ENCODE measurements around the gene CRYBB1.
"Not testable (repeated sequence)": the region's sequence is repeated elsewhere in the genome, so short reads cannot be mapped to it uniquely, and the experiment has no call there.

The CRYBB1 gene

DNA sequence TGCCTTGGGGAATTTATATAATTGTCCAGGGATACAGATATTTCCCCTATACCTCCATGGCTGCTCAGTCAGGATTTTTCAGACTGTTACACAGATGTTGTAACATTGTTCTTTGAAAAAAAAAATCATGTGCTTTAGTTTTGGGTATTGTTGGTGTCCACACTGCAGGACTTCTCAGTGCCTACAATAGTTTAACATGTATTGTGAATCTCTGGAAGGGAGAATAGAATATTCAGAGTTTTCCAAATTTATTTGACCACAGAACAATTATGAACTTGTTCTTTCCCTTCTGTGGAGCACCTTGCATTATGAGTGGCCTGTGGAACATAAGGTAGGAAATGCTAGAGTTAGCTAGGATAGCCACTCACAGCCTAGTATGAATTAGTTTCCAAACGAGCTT, 18.5 kb upstream of the CRYBB1 start:
- DNase-seq (ENCODE audit: low read depth): no peak

GRCh38 chr22:26635117-26635516, 17.3 kb upstream of the CRYBB1 start:
- DNase-seq (ENCODE audit: low read depth): no peak

GRCh38 chr22:26634189-26634588, 16.4 kb upstream of the CRYBB1 start:
- no peak for DNase-seq (ENCODE audit: low read depth)

- no peak for DNase-seq (ENCODE audit: low read depth)
Measured at GRCh38 chr22:26632422-26633155, 14.8 kb upstream of the CRYBB1 start.

DNA sequence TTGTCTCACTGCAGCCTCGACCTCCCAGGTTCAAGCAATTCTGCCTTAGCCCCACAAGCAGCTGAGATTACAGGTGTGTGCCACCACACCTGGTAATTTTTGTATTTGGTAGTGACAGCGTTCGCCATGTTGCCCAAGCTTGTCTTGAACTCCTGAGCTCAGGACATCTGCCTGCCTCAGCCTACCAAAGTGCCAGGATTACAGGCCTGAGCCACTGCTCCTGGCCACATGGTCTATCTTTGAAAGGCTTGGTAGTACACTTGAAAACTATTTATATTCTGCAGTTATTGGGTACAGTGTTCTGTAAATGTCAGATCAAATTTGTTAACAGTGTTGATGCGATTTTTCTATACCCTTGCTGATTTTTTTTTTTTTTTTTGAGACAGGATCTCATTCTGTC, 13.5 kb upstream of the CRYBB1 start:
- no peak for DNase-seq (ENCODE audit: low read depth)

GRCh38 chr22:26629988-26630761, 12.3 kb upstream of the CRYBB1 start:
- DNase-seq (ENCODE audit: low read depth): no peak

DNA sequence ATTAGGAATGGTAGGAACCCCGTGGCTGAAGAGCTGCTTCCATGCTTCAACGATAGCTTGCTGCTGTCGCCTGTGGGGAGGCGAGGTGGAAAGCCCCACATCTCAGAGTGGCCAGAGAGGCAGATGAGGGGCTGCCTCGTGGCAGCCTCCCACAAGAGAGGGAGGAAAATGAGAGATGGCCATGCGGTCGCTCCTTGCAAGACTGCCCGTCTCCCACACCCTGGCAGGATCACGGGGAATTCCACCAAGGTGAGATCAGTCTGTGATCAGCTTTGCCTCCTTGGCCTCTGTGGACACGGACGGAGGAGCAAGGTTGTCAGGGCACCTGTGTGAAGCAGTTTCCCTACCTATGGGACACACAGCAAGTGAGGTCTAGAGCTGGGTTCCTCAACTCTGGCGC, 7.0 kb upstream of the CRYBB1 start:
- DNase-seq (ENCODE audit: low read depth): no peak

DNA sequence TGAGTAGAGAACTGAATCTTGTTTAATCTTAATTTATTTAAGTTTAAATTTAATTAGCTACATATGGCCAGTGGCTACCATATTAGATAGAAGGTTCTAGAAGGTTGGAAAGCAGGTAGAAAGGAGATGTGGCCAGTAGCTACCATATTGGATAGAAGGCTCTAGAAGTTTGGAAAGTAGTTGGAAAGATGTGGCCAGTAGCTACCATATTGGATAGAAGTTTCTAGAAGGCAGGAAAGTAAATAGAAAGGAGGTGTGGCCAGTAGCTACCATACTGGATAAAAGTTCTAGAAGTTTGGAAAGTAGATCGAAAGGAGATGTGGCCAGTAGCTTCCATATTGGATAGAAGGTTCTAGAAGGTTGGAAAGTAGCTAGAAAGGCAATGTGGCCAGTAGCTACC, 6.2 kb upstream of the CRYBB1 start:
- DNase-seq (ENCODE audit: low read depth): no peak

- no peak for DNase-seq (ENCODE audit: low read depth)
Measured at GRCh38 chr22:26621663-26622062, 3.8 kb upstream of the CRYBB1 start, which contains the start of gene CRYBA4. Gene CRYBA4, plus strand, starts transcription at chr22:26621963. Its CDS starts 634 bp downstream, at chr22:26622597.

DNA sequence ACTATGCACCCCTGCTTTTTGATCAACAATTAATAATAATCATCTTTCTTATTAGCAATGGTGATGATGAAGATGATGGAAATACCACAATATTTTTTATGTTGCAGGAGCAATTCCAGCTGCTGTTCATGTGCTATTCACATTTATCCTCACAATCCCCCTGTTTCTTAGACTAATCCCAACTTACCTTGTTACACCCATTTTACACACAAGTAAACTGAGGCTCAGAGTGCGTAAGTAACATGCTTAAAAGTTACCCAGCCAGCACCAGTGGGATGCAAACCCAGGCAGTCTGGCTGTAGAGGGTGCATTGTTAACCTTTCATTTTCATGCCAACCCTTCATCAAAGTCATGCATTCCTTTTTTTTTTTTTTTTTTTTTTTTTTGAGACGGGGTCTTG, 2.4 kb upstream of the CRYBB1 start:
- DNase-seq (ENCODE audit: low read depth): no peak

DNA sequence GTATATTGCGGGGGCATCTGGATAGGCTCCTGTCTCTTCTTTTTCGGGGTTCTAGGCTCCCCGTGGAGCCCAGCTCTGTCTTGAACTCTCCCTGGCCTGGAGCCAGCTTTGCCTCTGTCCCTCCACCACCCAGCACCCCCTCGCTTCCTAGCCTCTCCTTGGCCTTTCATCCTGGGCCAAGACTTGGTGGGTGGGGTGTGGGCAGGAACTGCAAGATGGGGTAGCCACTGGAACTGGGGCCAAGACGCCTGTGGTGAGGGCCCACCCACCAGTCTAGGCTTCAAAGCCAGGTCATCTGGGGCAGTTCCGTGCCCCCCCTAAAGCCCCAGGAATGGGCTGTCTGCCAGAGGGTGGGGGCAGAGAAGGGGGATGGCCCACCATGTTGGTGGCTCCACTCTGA, 1.7 kb upstream of the CRYBB1 start:
- no peak for DNase-seq (ENCODE audit: low read depth)

GRCh38 chr22:26618455-26618854, 628 bp upstream of the CRYBB1 start:
- DNase-seq (ENCODE audit: low read depth): no peak

- no peak for DNase-seq (ENCODE audit: low read depth)
Measured at GRCh38 chr22:26616650-26617049, 1.2 kb downstream of the CRYBB1 start.

DNA sequence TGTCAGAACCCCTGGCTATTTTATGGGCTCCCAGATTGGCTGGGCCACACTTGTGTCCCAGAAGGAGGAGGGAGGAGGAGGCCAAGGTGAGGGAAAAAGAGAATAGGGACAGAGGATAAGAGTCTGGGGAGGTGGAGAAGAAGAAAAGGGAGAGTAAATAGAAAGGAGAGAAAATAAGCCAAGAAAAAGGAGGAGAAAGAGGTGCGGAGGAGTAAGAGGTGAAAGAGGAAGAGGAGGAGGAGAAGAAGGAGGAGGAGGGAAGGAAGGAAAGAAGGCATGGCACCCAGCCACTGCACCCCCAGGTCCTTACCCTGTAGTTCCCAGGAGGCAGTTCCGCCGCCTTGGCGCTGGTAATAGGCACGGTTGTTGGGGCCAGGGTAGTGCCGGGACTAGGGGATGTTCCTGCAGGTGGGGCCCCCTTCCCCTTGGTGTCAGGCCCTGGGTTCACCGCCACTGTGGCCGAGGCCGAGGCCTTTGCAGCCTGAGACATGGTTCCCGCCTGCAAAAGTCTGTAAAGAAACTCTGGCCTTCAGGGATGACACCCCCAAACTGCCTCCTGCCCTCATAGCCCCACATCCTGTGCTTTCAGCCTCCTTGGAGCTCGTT, 1.9 kb downstream of the CRYBB1 start:
- DNase-seq (ENCODE audit: low read depth): no peak

GRCh38 chr22:26615149-26615548, 2.7 kb downstream of the CRYBB1 start:
- no peak for DNase-seq (ENCODE audit: low read depth)

GRCh38 chr22:26614322-26614721, 3.5 kb downstream of the CRYBB1 start:
- no peak for DNase-seq (ENCODE audit: low read depth)

DNA sequence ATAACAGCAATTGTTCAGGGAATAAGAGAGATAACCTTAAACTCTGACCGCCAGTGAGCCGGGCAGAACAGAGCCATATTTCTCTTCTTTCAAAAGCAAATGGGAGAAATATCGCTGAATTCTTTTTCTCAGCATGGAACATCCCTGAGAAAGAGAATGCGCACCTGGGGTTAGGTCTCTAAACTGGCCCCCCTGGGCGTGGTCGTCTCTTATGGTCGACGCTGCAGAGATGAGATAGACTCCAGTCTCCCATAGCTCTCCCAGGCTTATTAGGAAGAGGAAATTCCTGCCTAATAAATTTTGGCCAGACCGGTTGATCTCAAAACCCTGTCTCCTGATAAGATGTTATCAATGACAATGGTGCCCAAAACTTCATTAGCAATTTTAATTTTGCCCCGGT, 4.1 kb downstream of the CRYBB1 start:
- not testable (repeated sequence) for DNase-seq (ENCODE audit: low read depth)

DNA sequence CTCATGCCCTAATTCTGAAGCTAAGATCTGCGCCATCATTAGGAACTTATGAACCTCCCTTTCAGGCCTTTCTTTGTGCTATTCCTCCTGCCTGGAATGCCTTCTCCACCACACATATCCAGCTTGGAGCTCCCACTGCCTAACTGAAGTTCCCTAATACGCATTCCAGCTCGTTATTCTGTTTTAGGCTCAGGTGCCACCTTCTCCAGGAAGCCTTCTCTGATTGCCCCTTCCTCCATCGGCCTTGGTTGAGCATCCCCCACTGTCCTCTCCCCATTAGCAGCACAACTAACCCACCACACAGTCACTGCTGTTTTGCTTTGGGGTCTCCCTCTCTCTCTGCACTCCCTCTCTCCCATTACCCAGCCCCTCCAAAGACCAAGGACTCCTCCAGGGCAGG, 5.2 kb downstream of the CRYBB1 start:
- no peak for DNase-seq (ENCODE audit: low read depth)

DNA sequence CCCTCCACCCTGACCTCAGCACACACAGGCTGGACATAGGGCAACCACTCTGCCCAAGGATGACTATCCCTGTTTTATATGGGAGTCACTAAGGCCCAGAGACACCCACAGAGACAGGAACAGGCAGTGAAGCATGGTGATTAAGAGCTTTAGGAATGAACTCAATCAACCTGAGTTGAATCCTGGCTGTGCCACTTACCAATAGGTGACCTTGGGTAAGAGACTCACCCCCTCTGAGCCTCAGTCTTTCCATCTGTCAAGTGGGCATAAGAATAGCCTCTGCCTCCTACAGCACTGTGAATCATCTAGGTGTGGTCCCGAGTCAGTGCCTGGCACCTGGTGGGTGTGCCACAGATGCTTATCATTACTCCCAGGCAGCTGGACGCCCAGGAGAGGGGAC, 6.8 kb downstream of the CRYBB1 start:
- no peak for DNase-seq (ENCODE audit: low read depth)

- DNase-seq (ENCODE audit: low read depth): peak; percentile 46
Measured at GRCh38 chr22:26610072-26610958, 7.5 kb downstream of the CRYBB1 start.

DNA sequence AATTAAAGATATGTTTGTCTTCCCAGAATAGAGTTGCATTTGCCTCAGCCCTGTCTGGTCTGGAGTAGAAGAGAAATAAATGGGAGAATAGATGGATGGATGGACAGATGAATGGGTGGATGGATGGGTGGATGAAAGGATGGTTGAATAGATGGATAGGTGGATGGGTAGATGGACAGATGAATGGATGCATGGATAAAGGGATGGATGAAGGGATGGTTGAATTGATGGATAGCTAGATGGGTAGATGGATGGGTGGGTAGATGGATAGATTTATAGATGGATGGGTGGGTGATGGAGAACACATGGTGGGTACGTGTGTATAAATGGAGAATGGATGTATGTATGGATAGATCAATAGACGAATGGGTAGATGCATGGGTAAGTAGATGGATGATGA, 8.5 kb downstream of the CRYBB1 start:
- no peak for DNase-seq (ENCODE audit: low read depth)

DNA sequence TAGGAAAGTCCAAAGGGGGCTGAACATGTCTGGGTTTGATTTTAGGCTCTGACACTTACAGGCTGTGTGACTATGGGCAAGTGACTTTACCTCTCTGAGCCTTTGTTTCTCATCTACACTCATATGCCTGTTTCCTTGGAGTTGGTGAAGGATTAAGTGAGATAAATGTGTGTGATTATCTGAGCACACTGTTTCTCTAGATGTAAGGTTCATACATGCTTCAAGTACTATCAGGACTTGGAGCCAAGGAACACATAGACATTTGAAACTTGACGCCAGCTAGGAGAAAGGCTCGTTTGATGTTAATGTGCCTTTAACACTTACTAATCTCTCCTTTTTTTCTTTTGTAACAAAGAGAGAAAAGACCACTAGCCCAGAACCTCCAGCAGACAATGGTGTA, 9.7 kb downstream of the CRYBB1 start:
- no peak for DNase-seq (ENCODE audit: low read depth)

Measured in activated T-cell treated with anti-CD3 and anti-CD28 coated beads for 48 hours (primary cell).